ENCODE data around the gene GNG14. TPM values are rescaled to one million over a fixed set of nuclear protein-coding genes. Genes with fewer than 3 reads are reported as not detected.

The GNG14 gene
- total and polyA plus RNA-seq, 2 of the 4 experiments (the other 2 are of a cell fraction) = not detected

DNA sequence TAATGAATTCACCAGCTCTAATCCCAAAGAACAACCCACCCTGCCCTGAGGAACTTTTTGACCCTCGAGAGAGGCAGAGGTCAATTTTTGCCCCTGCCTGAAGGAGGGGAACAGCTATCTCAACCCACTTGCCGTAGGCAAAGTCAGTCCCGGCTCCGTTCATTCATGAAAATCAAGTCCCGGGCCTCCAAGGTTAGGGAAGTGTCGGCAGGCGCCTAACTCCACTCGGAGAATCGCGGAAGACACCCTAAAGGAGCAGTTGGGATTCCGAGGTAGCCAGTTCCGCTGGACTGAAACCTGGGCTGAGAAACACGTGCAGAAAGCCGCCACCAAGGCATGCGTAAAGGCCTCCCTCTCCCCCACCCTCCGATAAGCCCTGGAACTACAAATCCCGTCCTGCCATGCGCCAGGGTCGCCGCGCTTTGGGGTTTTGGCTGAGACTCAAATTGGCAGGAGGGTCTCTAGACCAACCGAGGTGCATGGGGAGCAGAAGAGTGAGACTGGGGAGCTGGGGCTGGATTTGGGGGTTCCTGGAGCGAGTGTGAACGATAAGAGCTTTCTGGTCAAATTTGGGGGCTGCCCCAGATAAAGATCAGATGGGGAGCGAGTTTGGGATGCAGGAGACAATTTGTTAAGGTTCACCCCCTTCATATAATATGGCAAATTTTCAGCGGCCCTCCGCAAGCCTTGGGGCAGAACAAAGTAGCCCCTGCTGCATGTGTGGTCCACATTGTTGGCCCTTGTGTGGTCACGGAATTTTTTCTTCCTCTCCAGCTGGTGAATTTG is 36.0 kb downstream of the GNG14 start, which contains the start of gene TNPO2:
Gene TNPO2 (minus strand): TSS at position 292 of the 786 bp plus-strand sequence. CDS start 2,955 bp downstream, outside the sequence.
- peak within 1 kb of the TSS; percentile 94 for H2AFZ ChIP-seq (replicated peaks; ENCODE audit: low read length, poor library complexity)
- peak within 1 kb of the TSS; percentile 86 for H4K5ac ChIP-seq (ENCODE audit: low read depth, low read length)
- TF ChIP-seq POLR2A (IDR thresholded peaks at IDR 0.05; ENCODE audit: low read depth, low read length) = 0 out of 2 replicates have a peak, but pooled peaks have one; percentile 23
- TF ChIP-seq CEBPB (IDR thresholded peaks at IDR 0.05; ENCODE audit: low read depth, low read length) = no peak
- no peak for TF ChIP-seq MAFK (IDR thresholded peaks at IDR 0.05; ENCODE audit: low read depth, low read length)
- peak; percentile 88 for TF ChIP-seq BHLHE40 (IDR thresholded peaks at IDR 0.05; ENCODE audit: low read depth, low read length)
- peak; percentile 82 for TF ChIP-seq MAZ (IDR thresholded peaks at IDR 0.05; ENCODE audit: borderline replicate concordance, low read depth, low read length)
- TF ChIP-seq MXI1 (IDR thresholded peaks at IDR 0.05; ENCODE audit: borderline replicate concordance, low read depth, low read length) = peak; percentile 99
- TF ChIP-seq, protein P1, sequence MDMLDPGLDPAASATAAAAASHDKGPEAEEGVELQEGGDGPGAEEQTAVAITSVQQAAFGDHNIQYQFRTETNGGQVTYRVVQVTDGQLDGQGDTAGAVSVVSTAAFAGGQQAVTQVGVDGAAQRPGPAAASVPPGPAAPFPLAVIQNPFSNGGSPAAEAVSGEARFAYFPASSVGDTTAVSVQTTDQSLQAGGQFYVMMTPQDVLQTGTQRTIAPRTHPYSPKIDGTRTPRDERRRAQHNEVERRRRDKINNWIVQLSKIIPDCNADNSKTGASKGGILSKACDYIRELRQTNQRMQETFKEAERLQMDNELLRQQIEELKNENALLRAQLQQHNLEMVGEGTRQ (IDR thresholded peaks at IDR 0.05; ENCODE audit: low read depth, low read length) = peak; percentile 12; the same call in 1 of the 2 replicates
- H3K9me1 ChIP-seq (ENCODE audit: insufficient read depth, low read length) = peaks cover 7% of the 10 kb centered on the region; the same call in 1 of the 2 replicates
- peak within 1 kb of the TSS; percentile 79 for H3K14ac ChIP-seq (replicated peaks; ENCODE audit: low read depth, low read length)
- no TSS peak for BruUV-seq (replicated peaks)
- peak within 1 kb of the TSS; percentile 68 for H2BK5ac ChIP-seq (ENCODE audit: low read depth, low read length, poor library complexity, severe bottlenecking)
- peak within 1 kb of the TSS; percentile 53 for H3K4me3 ChIP-seq (ENCODE audit: insufficient read depth, low read depth, low read length)
- ChIA-PET CTCF (interaction anchor here (0.7 to 2.2 kb wide), 3 partner anchors 9 to 34 kb away, joined by 3 to 8 read pairs (median 5); partner anchors contain the start of gene TRIR), POLR2A (ENCODE audit: unreplicated experiment) (interaction anchor here (0.8 kb wide), 1 partner anchor 10 kb away, joined by 4 read pairs; no protein-coding TSS in a partner anchor)
- no peaks in the 10 kb centered on the region for H3K27me3 ChIP-seq (ENCODE audit: control insufficient read depth, insufficient read depth, low read length)
- H4K20me1 ChIP-seq (ENCODE audit: insufficient read depth, low read length) = 0 out of 2 replicates have a peak, but pooled peaks cover 5% of the 10 kb centered on the region
- peak within 1 kb of the TSS; percentile 69 for H3K9ac ChIP-seq (ENCODE audit: low read depth, low read length)
- peak within 1 kb of the TSS; percentile 95 for H3K23ac ChIP-seq (ENCODE audit: low read depth, low read length)
- H2BK15ac ChIP-seq (ENCODE audit: low read depth, low read length) = peak within 1 kb of the TSS; percentile 31; the same call in 1 of the 3 replicates
- H2BK20ac ChIP-seq (ENCODE audit: low read depth, low read length) = no peak within 1 kb of the TSS
- H4K91ac ChIP-seq (ENCODE audit: insufficient read depth, low read depth, low read length) = peak within 1 kb of the TSS; percentile 75
- peak within 1 kb of the TSS; percentile 83 to 95 for H4K8ac ChIP-seq (ENCODE audit: low read depth in 2 of 2, low read length in 2 of 2)
- H3K4me2 ChIP-seq (ENCODE audit: low read depth, low read length) = peak within 1 kb of the TSS; percentile 88
- peaks cover 11 to 45% of the 10 kb centered on the region in 2 experiments; a peak in 3 of 4 replicates for H3K79me1 ChIP-seq (ENCODE audit: low read depth in 1 of 2, low read length in 2 of 2)
- no peaks in the 10 kb centered on the region for H3K9me3 ChIP-seq (ENCODE audit: control insufficient read depth, insufficient read depth, low read length)
- intact Hi-C loops (cut with micrococcal nuclease) = no loop called here
- DNase-seq (peak; percentile 62), ATAC-seq (ENCODE audit: low read depth) (peak; percentile 27; the same call in 1 of the 2 replicates)
- H3K27ac ChIP-seq (ENCODE audit: insufficient read depth, low read length) = peak within 1 kb of the TSS; percentile 68
- H2AK9ac ChIP-seq (replicated peaks; ENCODE audit: low read depth, low read length, poor library complexity) = peak within 1 kb of the TSS; percentile 99
- in situ Hi-C loops (cut with MboI; ENCODE audit: low sequenced_read_pairs) = no loop called here
- H2AK5ac ChIP-seq (ENCODE audit: low read depth, low read length) = peak within 1 kb of the TSS; percentile 80
- peaks cover 10% of the 10 kb centered on the region for H3K36me3 ChIP-seq (ENCODE audit: control insufficient read depth, insufficient read depth, low read length)
- peaks cover 4% of the 10 kb centered on the region; the same call in 1 of the 2 replicates for H3K4me1 ChIP-seq (ENCODE audit: control insufficient read depth, insufficient read depth, low read length)
- peak within 1 kb of the TSS; percentile 91 for H3K56ac ChIP-seq (ENCODE audit: extremely low read depth, insufficient read depth, low read length)
- peak within 1 kb of the TSS; percentile 85 for H3K4ac ChIP-seq (ENCODE audit: low read depth, low read length)
- dilution Hi-C loops (cut with HindIII; ENCODE audit: low sequenced_read_pairs, unreplicated experiment) = no loop called here
- no peak within 1 kb of the TSS; the same call in 1 of the 2 replicates for H3K18ac ChIP-seq (ENCODE audit: low read depth, low read length)
- H2BK120ac ChIP-seq (ENCODE audit: low read depth, low read length) = peak within 1 kb of the TSS; percentile 35
- 2% methylated on average over 10 of the region's 28 CpGs; no CpG with 5 or more reads in 1 of the 2 experiments for WGBS, 2 experiments (ENCODE audit: extremely low coverage in 2 of 2, insufficient read length in 1 of 2)

Measured in IMR-90 (cell line).